Fibroblast of skin of left quadriceps (primary cell): ENCODE measurements around the gene VPS37C.
"Not testable (repeated sequence)": the region's sequence is repeated elsewhere in the genome, so short reads cannot be mapped to it uniquely, and the experiment has no call there.

Source experiments
- DNase-seq, 2 experiments: peaks; one replicate each; pipeline ENCODE4 v3.0.0-alpha.2; 2013; ENCODE audit warnings: low read depth in 2 of 2

VPS37C gene

GRCh38 chr11:61095021-61095420 lies 66.2 kb downstream of the VPS37C start:
- DNase-seq, result no peak

- DNase-seq, result not testable (repeated sequence)
These were observed 67.1 kb downstream of the VPS37C start for GRCh38 chr11:61094167-61094566.

- DNase-seq, result no peak
These were observed 68.1 kb downstream of the VPS37C start for GRCh38 chr11:61092908-61093763.

- no peak for DNase-seq
These were observed 68.9 kb downstream of the VPS37C start for GRCh38 chr11:61092280-61092766.

GRCh38 chr11:61091373-61092279 lies 69.6 kb downstream of the VPS37C start:
- DNase-seq, result peak; percentile 3 to 5

- DNase-seq, result no peak
These were observed 70.2 kb downstream of the VPS37C start for GRCh38 chr11:61090982-61091372.

GRCh38 chr11:61090521-61090920 lies 70.7 kb downstream of the VPS37C start:
- no peak for DNase-seq

- no peak for DNase-seq
These were observed 71.3 kb downstream of the VPS37C start for GRCh38 chr11:61089806-61090491.

- DNase-seq, result no peak
These were observed 73.7 kb downstream of the VPS37C start for GRCh38 chr11:61087426-61088119.

- DNase-seq, result no peak
These were observed 77.6 kb downstream of the VPS37C start for GRCh38 chr11:61083601-61084147.

GRCh38 chr11:61082931-61083531 lies 78.2 kb downstream of the VPS37C start:
- no peak for DNase-seq

- DNase-seq, result no peak
These were observed 79.0 kb downstream of the VPS37C start for GRCh38 chr11:61082062-61082870.

- DNase-seq, result no peak
These were observed 80.1 kb downstream of the VPS37C start for GRCh38 chr11:61080986-61081590.

GRCh38 chr11:61080526-61080925 lies 80.7 kb downstream of the VPS37C start:
- no peak for DNase-seq
